GM10266 (cell line): Measurements from ENCODE around the gene FGB.
A peak's percentile ranks its signal among the peaks of the same experiment; 100 is the strongest.

ENCODE experiments used
- DNase-seq: peaks from one replicate; pipeline ENCODE4 v3.0.0; 2012; ENCODE audit errors: extremely low spot score
- CTCF ChIP-seq: IDR thresholded peaks from 2 replicates; pipeline ENCODE4 v1.5.1; 2012; ENCODE audit warnings: mild to moderate bottlenecking, low read depth; ENCODE audit not compliant: control insufficient read depth, insufficient read depth; ENCODE audit errors: missing control alignments

FGB gene

GRCh38 chr4:154528869-154529268 is 33.9 kb upstream of the FGB start:
- no peak for DNase-seq
- TF ChIP-seq CTCF = no peak

- no peak for TF ChIP-seq CTCF
- DNase-seq = no peak
Observed at GRCh38 chr4:154529728-154530519, 32.9 kb upstream of the FGB start.

- DNase-seq = no peak
Observed at GRCh38 chr4:154534296-154534695, 28.5 kb upstream of the FGB start.

GRCh38 chr4:154542271-154542879 is 20.4 kb upstream of the FGB start:
- TF ChIP-seq CTCF = no peak
- no peak for DNase-seq

More at GRCh38 chr4:154534296-154534695, 28.5 kb upstream of the FGB start:
- no peak for TF ChIP-seq CTCF

- DNase-seq = no peak
- no peak for TF ChIP-seq CTCF
Observed at GRCh38 chr4:154545689-154546088, 17.1 kb upstream of the FGB start.

- DNase-seq = peak; percentile 89
- no peak for TF ChIP-seq CTCF
Observed at GRCh38 chr4:154549894-154550790, 12.7 kb upstream of the FGB start, which contains the start of gene PLRG1. TSS of gene PLRG1 (minus strand) at chr4:154550400. CDS start at chr4:154550308, 92 bp downstream.
